G401 (cell line): ENCODE results near the gene EFNB1. TPM values are rescaled to one million over a fixed set of nuclear protein-coding genes. Genes with fewer than 3 reads are reported as not detected.
A peak's percentile ranks its signal among the peaks of the same experiment; 100 is the strongest.

ENCODE experiments used
- DNase-seq: peaks from one replicate; pipeline ENCODE4 v3.0.0-alpha.2; 2015; ENCODE audit warnings: low spot score
- in situ Hi-C: cut with HindIII; loops from 2 replicates; pipeline ENCODE4 v1.10.0; 2016; ENCODE audit warnings: low sequenced_read_pairs, mixed read lengths
- total RNA-seq: library from RNA; depleted of rRNA; stranded (reverse); fragments of >200 nt; shearing (Covaris generic); gene quantifications from 2 replicates; pipeline ENCODE4 v1.2.3, GENCODE V29; 2014; rRNA removed

The EFNB1 gene
- total RNA-seq, 1 experiment from 2014 or later, result 11.2 TPM

DNA sequence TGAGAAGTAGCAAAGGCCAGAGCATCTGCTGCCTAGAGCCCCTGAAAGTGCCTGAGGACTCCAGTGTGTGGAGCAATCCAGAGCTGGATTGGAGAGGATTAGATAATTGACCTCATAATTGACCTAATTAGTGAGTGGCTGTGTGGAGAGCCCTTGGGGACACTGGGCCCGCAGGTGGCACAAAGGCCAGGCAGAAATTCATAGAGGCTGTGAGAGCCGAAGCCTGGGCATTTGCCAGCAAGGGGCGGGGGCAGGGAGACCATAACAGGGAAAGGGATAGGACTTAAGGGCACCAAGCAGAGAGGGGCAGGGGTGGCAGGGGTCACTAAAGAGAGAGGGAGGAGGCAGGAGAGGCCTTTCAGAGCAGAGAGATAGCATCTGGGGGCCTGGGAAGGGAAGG, 45.3 kb downstream of the EFNB1 start:
- no peak for DNase-seq
- in situ Hi-C loops, result no loop called here

DNA sequence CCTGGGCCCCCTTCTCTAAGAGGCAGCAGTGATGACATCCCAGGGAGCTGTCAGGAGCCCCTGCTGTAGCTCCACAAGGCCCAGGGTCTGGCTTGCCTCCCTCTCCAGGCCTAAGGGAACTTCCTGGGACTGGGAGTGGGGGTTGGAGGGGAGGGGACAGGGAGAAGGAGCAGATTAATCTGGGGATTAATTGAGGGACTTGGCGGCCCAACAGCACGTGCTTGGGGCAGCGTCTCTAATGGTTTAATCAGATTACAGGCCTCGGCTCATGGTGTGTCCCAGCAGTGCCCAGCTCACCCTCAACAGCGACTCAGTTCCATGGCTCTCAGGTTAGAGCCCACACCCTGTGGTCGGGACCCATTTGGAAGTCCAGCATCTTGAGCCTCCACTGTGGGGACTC, 47.9 kb downstream of the EFNB1 start:
- in situ Hi-C loops, result no loop called here
- no peak for DNase-seq

DNA sequence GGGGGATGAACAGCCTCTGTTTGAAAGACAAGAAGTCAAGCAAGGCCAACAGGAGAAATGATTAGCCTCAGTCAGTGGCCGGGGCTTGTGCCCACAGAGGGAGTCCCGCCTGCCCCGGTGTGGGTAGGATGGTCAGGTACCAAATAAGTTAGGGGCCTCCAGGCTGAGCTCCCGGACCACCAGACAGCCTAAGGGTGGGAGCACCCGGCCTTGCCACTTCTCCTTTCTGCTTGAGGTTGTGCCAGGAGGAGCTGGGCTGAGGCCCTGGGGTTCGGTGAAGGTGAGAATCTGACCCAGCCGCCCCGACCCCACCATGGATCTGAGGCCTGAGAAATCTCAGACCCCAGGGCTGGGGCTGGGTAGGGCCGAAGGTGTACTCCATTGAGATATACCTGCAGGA, 48.8 kb downstream of the EFNB1 start:
- no peak for DNase-seq
- in situ Hi-C loops, result no loop called here

DNA sequence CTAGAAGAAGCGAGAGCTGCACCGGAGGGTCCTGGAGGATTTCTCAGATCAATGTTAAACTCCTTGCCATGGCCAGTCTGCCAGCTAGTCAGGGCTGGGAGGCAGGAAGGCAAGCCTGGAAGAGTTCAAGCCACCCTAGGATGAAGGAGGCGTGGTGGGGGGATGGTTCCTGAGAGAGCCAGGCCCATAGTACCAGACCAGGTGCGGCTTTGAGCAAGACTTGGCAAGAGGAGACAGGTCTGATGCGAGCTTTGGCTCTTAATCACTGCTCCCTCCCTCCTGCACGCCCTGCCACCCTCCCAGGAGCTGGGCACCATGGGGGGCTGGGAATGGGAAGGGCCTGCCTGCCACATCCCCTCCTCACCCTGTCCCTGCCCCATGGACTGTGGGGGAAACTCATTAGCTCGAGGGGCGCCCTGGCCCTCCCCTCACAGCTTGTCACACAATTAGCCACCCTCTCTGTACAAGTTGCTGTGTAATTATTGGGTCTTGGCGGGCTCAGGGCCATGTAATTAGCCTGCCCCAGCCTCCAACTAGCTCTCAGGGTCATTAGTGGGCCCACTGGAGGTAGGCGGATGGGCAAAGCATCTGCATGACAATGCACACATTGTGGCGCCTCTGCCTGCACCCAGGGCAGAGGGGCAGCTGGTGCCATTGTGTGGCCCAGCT, 50.3 kb downstream of the EFNB1 start:
- in situ Hi-C loops, result no loop called here
- peak; percentile 1 for DNase-seq

DNA sequence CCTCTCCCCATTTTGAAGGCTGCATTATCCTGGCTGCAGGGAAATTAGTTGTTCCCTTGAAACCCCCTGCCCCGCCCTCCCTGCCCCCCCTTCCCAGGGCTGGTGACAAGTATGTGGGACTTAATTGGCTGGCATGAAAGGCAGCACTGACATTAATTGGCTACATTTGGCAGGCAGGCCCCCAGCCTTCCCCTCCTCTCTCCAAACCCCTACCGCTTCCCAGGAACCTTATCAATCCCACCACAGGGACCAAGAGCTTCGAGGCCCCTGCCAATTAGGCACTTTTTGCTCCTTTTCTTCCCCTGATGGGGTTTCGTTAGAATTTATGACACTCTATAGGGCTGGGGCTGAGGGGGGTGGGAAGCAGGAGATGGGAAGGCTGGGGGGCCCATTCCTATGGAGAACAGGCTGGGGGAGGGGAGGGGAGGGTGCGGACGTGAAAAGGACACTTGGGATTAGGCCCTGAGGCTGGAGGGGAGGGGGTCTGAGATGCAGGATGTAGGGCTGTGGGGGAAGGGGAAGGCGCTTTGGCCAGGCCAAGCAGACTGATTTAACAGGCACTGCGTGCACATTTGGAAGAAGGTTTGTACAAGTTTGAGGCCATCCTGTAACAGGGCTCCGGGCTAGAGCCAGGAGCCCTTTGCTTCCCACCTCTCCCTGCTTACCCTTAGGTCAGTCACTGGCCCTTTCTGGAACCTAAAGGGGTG, 52.2 kb downstream of the EFNB1 start:
- DNase-seq, result no peak
- in situ Hi-C loops, result no loop called here

DNA sequence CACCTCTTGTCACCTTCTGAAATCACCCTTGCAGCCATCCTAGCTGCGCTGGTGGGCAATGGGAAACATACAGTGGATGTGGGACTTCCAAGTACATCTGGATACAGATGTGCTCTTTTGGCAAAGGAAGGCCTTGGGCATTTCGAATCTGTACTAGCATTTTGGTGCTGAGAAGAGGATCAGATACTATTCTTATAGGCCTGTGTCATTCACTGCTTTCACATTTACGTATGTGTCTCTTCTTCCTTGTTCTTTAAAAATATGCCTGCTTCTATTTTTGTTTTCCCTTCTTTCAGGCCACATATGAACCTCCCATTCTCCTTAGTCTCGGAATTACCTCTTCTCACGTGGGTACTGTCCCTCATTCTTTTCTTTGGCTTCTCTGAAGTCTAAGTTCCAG, 53.1 kb downstream of the EFNB1 start:
- DNase-seq, result no peak
- in situ Hi-C loops, result no loop called here

DNA sequence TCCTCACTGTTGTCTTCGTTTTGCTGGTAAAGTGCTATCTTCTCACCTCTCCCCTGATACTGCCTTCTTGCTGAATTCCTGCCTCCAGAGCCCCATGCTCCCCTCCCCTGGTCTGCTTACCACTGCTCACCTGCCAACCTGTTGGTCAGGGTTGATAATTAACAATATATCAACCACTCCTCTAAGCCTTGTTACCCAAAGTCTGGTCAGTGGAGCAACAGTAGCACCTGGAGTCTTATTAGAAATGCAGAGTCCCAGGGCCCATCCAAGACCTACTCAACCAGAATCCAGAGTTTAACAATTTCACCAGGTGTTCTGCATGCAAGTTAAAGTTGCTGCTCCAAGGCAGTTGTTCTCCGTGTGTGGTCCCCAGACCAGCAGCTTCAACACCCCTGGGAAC, 55.0 kb downstream of the EFNB1 start:
- in situ Hi-C loops, result no loop called here
- DNase-seq, result no peak

DNA sequence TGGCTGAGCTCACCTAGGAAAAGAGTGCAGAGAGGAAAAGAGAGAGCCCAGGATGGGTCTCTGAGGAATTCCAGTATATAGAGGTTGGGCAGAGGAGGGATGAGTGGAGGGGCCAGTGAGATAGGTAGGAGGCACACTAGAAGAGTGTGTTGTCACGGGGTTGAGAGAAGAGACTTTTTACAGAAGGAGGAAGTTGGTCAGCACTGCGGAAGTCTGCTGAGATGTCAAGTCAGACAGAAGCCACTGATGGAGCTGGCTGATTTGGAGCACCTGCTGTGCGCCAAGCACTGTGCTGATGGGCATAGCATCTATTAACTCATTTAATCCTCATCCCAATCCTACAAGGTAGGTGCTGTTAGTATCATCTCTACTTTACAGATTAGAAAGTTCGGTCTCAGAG, 60.4 kb downstream of the EFNB1 start:
- no peak for DNase-seq
- in situ Hi-C loops, result no loop called here

Other genes with a start within 250 kb of the EFNB1 start
- gene STARD8, start 181.4 kb upstream of the EFNB1 start, total RNA-seq, result 0.31 and 0.98 TPM in 2 replicates